Superior temporal gyrus (tissue), 1 donor: ENCODE data around the gene MIF.
"Not testable (repeated sequence)": the region's sequence is repeated elsewhere in the genome, so short reads cannot be mapped to it uniquely, and the experiment has no call there.

Experiments
- DNase-seq: peaks from one replicate; pipeline ENCODE4 v3.0.0-alpha.2; 2016; ENCODE audit errors: extremely low spot score

The MIF gene

GRCh38 chr22:23940166-23940565 is 46.0 kb downstream of the MIF start:
- not testable (repeated sequence) for DNase-seq
